NCI-H2107 treated with DMSO at 0.1 percent for 48 hours (cell line): ENCODE measurements around the gene DENND6B.

Source experiments
- DNase-seq: peaks from one replicate; lab custom pipeline; 2025; ENCODE audit not compliant: unreplicated experiment; lab: John Stamatoyannopoulos, UW

The DENND6B gene

GRCh38 chr22:50316114-50317065 is 10.4 kb downstream of the DENND6B start:
- DNase-seq = no peak

- no peak for DNase-seq
These were observed 11.3 kb downstream of the DENND6B start for GRCh38 chr22:50315289-50316113.

DNA sequence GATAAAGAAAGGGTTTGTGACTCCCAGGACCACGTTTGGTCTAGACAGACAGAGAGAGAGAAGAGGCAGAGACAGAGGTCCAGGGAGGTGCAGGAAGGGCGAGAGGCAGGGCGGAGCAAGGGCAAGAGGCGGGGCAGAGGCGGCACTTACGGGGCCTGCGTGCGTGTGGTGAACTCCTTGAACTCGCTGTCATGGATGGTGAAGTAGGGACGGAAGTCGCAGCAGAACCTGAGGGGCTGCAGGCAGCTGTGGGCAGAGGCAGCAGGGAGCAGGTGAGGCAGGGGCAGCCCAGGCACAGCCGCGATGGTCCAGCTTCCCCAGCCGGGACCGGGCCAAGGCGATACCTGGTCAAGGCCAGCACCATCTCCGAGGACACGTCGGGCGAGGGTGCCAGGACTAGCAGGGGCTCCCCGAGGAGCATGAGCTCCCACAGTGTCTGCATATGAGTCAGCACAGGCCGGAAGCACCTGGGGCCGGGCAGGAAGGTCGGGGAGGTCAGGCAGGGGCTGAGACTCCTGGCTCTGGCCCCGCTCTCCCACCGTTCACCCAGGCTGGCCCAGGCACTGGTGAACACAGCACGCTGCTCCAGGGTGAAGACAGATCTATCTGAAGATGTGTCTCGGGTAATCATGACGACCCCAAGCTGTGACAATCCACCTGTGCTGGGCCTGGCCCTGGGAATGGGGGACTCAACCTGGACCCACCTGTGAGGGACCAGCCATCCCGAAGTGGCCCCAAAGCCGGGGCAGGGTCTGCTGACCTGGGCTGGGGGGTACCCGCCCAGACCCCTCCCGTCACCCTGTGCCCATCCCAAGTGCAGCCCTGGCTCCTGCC is 12.1 kb downstream of the DENND6B start:
- no peak for DNase-seq

GRCh38 chr22:50314081-50314454 is 12.7 kb downstream of the DENND6B start:
- no peak for DNase-seq

- DNase-seq = no peak
These were observed 13.2 kb downstream of the DENND6B start for GRCh38 chr22:50313600-50313999.

DNA sequence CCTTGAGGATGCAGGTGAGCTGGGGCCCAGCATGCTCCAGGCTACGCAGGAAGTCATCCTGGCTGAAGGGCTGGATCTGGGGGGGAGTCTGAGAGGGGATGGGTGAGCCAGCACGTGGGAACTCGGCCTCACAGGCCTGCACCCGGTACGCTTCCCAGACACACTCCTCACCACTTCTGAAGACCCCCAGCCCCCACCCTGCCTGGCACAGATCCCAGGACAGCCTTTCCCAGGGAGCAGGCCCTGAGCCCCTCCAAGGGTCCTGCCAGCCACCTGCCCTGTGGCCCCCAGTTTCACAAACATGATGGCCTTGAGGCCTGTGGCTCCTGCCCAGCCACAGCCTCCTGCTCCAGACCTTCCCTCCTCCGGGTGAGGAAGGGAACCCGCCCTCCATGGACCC is 13.8 kb downstream of the DENND6B start:
- no peak for DNase-seq

- DNase-seq = no peak
These were observed 14.4 kb downstream of the DENND6B start for GRCh38 chr22:50312371-50312770.

GRCh38 chr22:50311606-50312351 is 15.0 kb downstream of the DENND6B start:
- DNase-seq = no peak

DNA sequence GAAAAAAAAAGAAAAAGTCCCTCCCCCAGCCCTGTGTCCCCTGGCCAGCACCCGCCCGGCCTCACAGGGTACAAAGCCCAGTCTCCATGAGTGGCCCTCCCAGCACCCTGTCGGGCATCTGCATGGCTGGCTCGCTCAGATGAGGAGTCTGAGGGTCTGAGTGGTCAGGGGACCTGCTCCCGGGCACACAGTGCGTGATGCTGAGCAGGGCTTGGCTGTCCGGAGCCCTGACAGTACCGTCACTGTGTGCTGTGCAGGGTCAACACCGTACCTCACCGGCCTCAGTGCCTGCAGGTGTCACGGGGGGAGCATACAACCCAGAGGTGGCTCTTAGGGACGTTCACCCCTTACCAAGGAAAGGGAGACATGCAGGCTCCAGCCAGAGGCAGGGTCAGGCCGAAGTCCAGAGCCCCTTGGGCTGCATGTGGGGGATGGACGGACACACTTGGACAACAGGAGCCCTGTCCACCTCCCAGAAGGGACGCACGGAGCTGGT is 15.8 kb downstream of the DENND6B start:
- DNase-seq = no peak

GRCh38 chr22:50310031-50310722 is 16.6 kb downstream of the DENND6B start:
- no peak for DNase-seq

DNA sequence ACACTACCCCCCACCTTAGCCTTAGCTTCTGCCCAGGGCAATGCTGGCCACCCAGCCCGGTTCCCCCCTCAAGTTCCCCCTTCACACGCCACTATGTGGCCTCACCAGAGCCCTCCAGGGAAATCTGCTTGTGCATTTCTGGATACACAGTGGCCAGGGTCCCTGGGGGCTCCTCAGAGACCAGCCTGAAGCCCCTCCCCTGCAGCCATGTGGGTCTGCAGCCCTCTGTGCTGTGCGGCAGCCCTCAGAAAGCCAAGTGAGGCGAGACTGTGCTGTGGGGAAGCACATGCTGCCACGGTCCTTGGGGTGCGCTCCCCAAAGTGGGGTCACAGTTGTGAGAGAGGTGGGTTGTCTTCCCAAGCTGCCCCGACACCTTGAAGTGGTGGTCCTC is 17.2 kb downstream of the DENND6B start:
- DNase-seq = no peak

- DNase-seq = no peak
These were observed 17.7 kb downstream of the DENND6B start for GRCh38 chr22:50308986-50309600.

DNA sequence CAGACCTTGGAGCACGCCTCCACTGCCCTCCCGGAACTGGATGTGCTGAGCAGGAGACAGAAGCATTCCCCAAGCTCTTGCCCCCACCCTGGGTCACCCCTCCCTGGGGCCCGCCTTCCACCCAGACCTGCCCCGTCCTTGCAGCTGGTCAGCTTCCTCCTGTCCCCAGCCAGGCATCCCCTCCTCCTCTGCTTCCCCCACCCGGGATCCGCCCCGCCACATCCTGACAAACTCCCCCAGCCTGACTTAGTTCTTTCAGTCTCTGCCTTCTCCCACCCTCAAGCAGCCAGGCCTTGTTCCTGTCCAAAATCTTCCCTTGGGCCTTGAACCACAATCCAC is 18.2 kb downstream of the DENND6B start:
- no peak for DNase-seq

DNA sequence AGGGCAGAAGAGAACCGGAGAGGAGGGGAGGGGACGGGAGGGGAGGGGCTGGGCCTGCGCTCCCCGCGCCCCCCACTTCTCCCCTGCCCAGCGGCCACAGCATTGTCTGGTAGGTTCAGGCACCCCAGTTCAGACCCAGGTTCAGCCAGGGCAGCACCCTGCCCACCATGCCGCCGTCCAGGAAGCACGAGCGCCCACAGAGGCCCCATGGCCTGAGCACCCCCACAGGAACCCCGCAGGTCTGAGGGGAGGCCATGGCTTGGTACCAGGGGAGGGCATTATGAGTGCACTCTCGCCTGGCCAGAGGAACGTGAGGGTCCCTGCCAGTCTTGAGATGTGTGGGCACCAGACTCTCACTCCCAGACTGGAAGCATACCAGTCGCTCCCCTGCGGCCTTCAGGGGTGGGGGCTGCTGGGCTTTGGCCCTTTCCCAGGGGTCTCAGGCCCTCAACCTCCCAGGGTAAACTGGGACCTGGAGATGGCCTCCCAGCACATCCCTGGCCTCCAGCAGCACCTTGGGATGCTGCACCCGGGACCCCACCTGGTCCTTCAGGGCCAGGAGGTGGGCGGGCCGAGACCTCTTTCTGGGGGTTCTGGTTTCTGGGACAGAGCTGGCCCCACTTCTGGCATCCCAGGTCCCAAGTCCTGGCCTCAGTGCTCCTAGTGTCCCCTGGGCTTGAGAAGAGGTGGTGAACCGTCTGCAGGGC is 18.8 kb downstream of the DENND6B start:
- DNase-seq = no peak

- DNase-seq = no peak
These were observed 19.8 kb downstream of the DENND6B start, which contains the start of gene PLXNB2 for GRCh38 chr22:50306753-50307749. PLXNB2 (minus strand) TSS chr22:50307646; CDS start chr22:50290584, 17,062 bp downstream.

GRCh38 chr22:50305923-50306566 is 20.8 kb downstream of the DENND6B start:
- peak; percentile 56 for DNase-seq

- DNase-seq = no peak
These were observed 21.4 kb downstream of the DENND6B start for GRCh38 chr22:50305393-50305922.
